Left ventricle myocardium inferior (tissue), 1 donor: Measurements from ENCODE around the gene ZNF777. TPM values are rescaled to one million over a fixed set of nuclear protein-coding genes. Genes with fewer than 3 reads are reported as not detected.

Experiments used
- DNase-seq: peaks from one replicate; pipeline ENCODE4 v3.0.0-alpha.2; 2020
- H3K27ac ChIP-seq: fragments of 200-600 bp; replicated peaks from 2 replicates; pipeline ENCODE4 v1.8.0; 2021
- H3K27me3 ChIP-seq: fragments of 200-600 bp; 2 replicates; pipeline ENCODE4 v1.8.0; 2021; ENCODE audit warnings: low read depth
- H3K36me3 ChIP-seq: fragments of 200-600 bp; 2 replicates; pipeline ENCODE4 v1.8.0; 2021
- H3K4me1 ChIP-seq: fragments of 200-600 bp; 2 replicates; pipeline ENCODE4 v1.8.0; 2021
- H3K4me3 ChIP-seq: fragments of 200-600 bp; 2 replicates; pipeline ENCODE4 v1.8.0; 2021; ENCODE audit warnings: mild to moderate bottlenecking, moderate library complexity
- H3K9me3 ChIP-seq: fragments of 200-600 bp; replicated peaks from 2 replicates; pipeline ENCODE4 v1.8.0; 2021
- intact Hi-C: fragments of 100-400 bp; cut with micrococcal nuclease; formaldehyde crosslinking; loops from one replicate; pipeline ENCODE4 v1.11.0; 2022
- total RNA-seq: library from RNA; stranded (reverse); fragmentation: NEBNext Ultra II Directional; extraction: Animal tissue kit (Norgen Biotek cat#: 25700); gene quantifications from one replicate; pipeline ENCODE4 v1.2.1, GENCODE V29; 2021
- TF ChIP-seq, protein P1 (sequence below): fragments of 200-600 bp; IDR thresholded peaks from 2 replicates; pipeline ENCODE4 v1.8.0; 2021; ENCODE audit warnings: antibody characterized with exemption, mild to moderate bottlenecking, borderline replicate concordance
- donor health status: DM: no; HTN: yes; CAD: no; lungs with severe emphysema.

The ZNF777 gene
- total RNA-seq, 1 donor from 2014 or later, result 7.2 TPM

GRCh38 chr7:149436358-149436757, 24.5 kb downstream of the ZNF777 start:
- Histone ChIP-seq H3K36me3 (peaks cover 48% of the 10 kb centered on the region), H3K4me3 (no peak overlapping the region), H3K27me3 (no peaks in the 10 kb centered on the region), H3K9me3 (no peaks in the 10 kb centered on the region), H3K27ac (no peak overlapping the region), H3K4me1 (no peaks in the 10 kb centered on the region)
- intact Hi-C loops, result no loop called here
- TF ChIP-seq, protein P1, sequence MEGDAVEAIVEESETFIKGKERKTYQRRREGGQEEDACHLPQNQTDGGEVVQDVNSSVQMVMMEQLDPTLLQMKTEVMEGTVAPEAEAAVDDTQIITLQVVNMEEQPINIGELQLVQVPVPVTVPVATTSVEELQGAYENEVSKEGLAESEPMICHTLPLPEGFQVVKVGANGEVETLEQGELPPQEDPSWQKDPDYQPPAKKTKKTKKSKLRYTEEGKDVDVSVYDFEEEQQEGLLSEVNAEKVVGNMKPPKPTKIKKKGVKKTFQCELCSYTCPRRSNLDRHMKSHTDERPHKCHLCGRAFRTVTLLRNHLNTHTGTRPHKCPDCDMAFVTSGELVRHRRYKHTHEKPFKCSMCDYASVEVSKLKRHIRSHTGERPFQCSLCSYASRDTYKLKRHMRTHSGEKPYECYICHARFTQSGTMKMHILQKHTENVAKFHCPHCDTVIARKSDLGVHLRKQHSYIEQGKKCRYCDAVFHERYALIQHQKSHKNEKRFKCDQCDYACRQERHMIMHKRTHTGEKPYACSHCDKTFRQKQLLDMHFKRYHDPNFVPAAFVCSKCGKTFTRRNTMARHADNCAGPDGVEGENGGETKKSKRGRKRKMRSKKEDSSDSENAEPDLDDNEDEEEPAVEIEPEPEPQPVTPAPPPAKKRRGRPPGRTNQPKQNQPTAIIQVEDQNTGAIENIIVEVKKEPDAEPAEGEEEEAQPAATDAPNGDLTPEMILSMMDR, result no peak
- DNase-seq, result no peak

GRCh38 chr7:149433124-149433523, 27.7 kb downstream of the ZNF777 start:
- peaks cover 59% of the 10 kb centered on the region for H3K36me3 ChIP-seq
- H3K4me3 ChIP-seq, result no peak overlapping the region
- intact Hi-C loops, result no loop called here
- no peaks in the 10 kb centered on the region for H3K27me3 ChIP-seq
- no peaks in the 10 kb centered on the region for H3K9me3 ChIP-seq
- H3K4me1 ChIP-seq, result no peaks in the 10 kb centered on the region
- TF ChIP-seq, protein P1, result no peak
- H3K27ac ChIP-seq, result no peak overlapping the region
- DNase-seq, result no peak

DNA sequence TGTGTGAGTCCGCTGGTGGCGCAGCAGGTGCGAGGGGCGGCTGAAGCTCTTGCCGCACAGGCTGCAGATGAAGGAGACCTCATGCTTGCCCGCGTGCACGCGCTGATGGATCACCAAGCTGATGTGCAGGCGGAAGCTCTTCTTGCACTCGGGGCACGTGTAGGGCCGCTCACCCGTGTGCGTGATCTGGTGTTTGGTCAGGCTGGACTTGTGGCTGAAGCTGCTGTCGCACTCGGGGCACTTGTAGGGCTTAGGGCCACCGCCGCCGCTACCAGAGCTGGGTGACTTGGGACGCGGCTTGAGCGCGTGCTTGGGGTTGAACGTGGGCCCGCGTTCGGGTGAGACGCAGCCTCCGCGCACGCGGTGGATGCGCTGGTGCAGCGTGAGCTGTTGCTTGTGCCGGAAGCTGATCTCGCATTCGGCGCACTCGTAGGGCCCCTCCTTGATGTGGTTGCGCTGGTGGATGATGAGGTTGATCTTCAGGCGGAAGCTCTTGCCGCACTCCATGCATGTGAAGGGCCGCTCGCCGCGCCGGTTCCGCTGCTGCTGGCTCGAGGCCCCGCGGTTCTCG, 28.7 kb downstream of the ZNF777 start:
- TF ChIP-seq, protein P1, result no peak
- intact Hi-C loops, result no loop called here
- Histone ChIP-seq H3K27me3 (no peaks in the 10 kb centered on the region), H3K4me1 (no peaks in the 10 kb centered on the region), H3K4me3 (no peak overlapping the region), H3K9me3 (no peaks in the 10 kb centered on the region), H3K36me3 (peaks cover 59% of the 10 kb centered on the region), H3K27ac (no peak overlapping the region)
- no peak for DNase-seq

GRCh38 chr7:149431486-149432120, 29.3 kb downstream of the ZNF777 start:
- H3K27me3 ChIP-seq, result no peaks in the 10 kb centered on the region
- H3K36me3 ChIP-seq, result peaks cover 57% of the 10 kb centered on the region
- no peaks in the 10 kb centered on the region for H3K9me3 ChIP-seq
- DNase-seq, result no peak
- H3K4me3 ChIP-seq, result no peak overlapping the region
- TF ChIP-seq, protein P1, result no peak
- intact Hi-C loops, result no loop called here
- H3K4me1 ChIP-seq, result no peaks in the 10 kb centered on the region
- no peak overlapping the region for H3K27ac ChIP-seq

DNA sequence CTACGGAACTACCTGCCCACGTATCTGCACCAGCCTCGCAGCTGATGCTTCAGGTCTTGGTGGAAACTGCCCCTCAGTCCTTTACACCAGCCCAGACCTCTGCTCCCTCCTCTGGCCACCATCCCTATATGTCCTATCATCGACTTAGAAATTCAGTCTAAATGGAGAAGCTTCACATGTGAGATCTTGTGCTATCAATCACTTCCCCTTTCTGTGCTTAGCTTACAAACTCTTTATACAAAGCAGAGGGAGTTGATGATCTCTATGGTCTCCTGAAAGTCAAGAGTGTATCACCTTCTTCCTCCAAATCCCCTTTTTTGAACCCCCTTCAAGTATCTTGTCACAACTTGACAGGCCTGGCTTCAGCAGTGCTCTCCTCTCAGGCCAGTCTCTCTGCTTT, 30.7 kb downstream of the ZNF777 start:
- intact Hi-C loops, result no loop called here
- Histone ChIP-seq H3K27ac (no peak overlapping the region), H3K4me1 (no peaks in the 10 kb centered on the region), H3K9me3 (no peaks in the 10 kb centered on the region), H3K4me3 (no peak overlapping the region), H3K27me3 (no peaks in the 10 kb centered on the region), H3K36me3 (peaks cover 44% of the 10 kb centered on the region)
- DNase-seq, result no peak
- TF ChIP-seq, protein P1, result no peak
